HEK293T (cell line): ENCODE measurements around the gene GPRC6A.
"Not testable (repeated sequence)": the region's sequence is repeated elsewhere in the genome, so short reads cannot be mapped to it uniquely, and the experiment has no call there.

Experiments used
- CTCF ChIA-PET: fragments of 350-600 bp; formaldehyde crosslinking; extraction: SDS; loops from one replicate; lab custom pipeline; 2021; ENCODE audit warnings: antibody characterized with exemption, inconsistent platforms; lab: Yijun Ruan, JAX
- POLR2A ChIA-PET: fragments of 350-600 bp; formaldehyde crosslinking; extraction: SDS; loops from one replicate; lab custom pipeline; 2020; ENCODE audit warnings: antibody characterized with exemption, inconsistent platforms; lab: Yijun Ruan, JAX
- DNase-seq: peaks from one replicate; pipeline ENCODE4 v3.0.0; 2012; ENCODE audit warnings: mixed read lengths; ENCODE audit errors: extremely low spot score
- ARNT ChIP-seq: fragments of 450-650 bp; IDR thresholded peaks from 2 replicates; pipeline ENCODE4 v1.6.1; 2017; ENCODE audit warnings: mild to moderate bottlenecking
- BHLHE40 ChIP-seq: fragments of 450-650 bp; IDR thresholded peaks from 2 replicates; pipeline ENCODE4 v1.6.1; 2016; ENCODE audit warnings: mild to moderate bottlenecking, moderate library complexity, borderline replicate concordance
- CTBP1 ChIP-seq: fragments of 450-650 bp; IDR thresholded peaks from 2 replicates; pipeline ENCODE4 v1.6.1; 2016; ENCODE audit warnings: borderline replicate concordance
- ELF4 ChIP-seq: fragments of 450-650 bp; IDR thresholded peaks from 2 replicates; pipeline ENCODE4 v1.6.1; 2017; ENCODE audit warnings: antibody characterized with exemption
- FOXA1 ChIP-seq: fragments of 450-650 bp; IDR thresholded peaks from 2 replicates; pipeline ENCODE4 v1.6.1; 2016; ENCODE audit warnings: mild to moderate bottlenecking
- FOXK2 ChIP-seq: fragments of 450-650 bp; IDR thresholded peaks from 2 replicates; pipeline ENCODE4 v1.6.1; 2016; ENCODE audit warnings: mild to moderate bottlenecking
- FOXM1 ChIP-seq: fragments of 450-650 bp; IDR thresholded peaks from 2 replicates; pipeline ENCODE4 v1.6.1; 2017; ENCODE audit warnings: mild to moderate bottlenecking, borderline replicate concordance
- HDGF ChIP-seq: fragments of 450-650 bp; IDR thresholded peaks from 2 replicates; pipeline ENCODE4 v1.6.1; 2017; ENCODE audit warnings: antibody characterized with exemption, borderline replicate concordance
- L3MBTL2 ChIP-seq: fragments of 450-650 bp; conservative IDR thresholded peaks from 2 replicates; pipeline ENCODE4 v1.6.1; 2016; ENCODE audit warnings: mild to moderate bottlenecking
- LEF1 ChIP-seq: fragments of 450-650 bp; IDR thresholded peaks from 2 replicates; pipeline ENCODE4 v1.6.1; 2017; ENCODE audit warnings: mild to moderate bottlenecking, borderline replicate concordance
- NFRKB ChIP-seq: fragments of 450-650 bp; IDR thresholded peaks from 2 replicates; pipeline ENCODE4 v1.6.1; 2016; ENCODE audit warnings: mild to moderate bottlenecking, moderate library complexity
- PKNOX1 ChIP-seq: fragments of 450-650 bp; IDR thresholded peaks from 2 replicates; pipeline ENCODE4 v1.6.1; 2016
- SP1 ChIP-seq: fragments of 450-650 bp; IDR thresholded peaks from 2 replicates; pipeline ENCODE4 v1.6.1; 2017
- SUZ12 ChIP-seq: fragments of 450-650 bp; IDR thresholded peaks from 2 replicates; pipeline ENCODE4 v1.6.1; 2016; ENCODE audit warnings: mild to moderate bottlenecking
- TARDBP ChIP-seq: fragments of 450-650 bp; IDR thresholded peaks from 2 replicates; pipeline ENCODE4 v1.6.1; 2016
- ZNF384 ChIP-seq: fragments of 450-650 bp; IDR thresholded peaks from 2 replicates; pipeline ENCODE4 v1.6.1; 2016

GPRC6A gene

GRCh38 chr6:116859264-116859663 lies 30.4 kb upstream of the GPRC6A start:
- TF ChIP-seq HDGF (no peak), L3MBTL2 (no peak), TARDBP (no peak), CTBP1 (no peak), ARNT (no peak), ELF4 (no peak), FOXA1 (no peak), SP1 (no peak), ZNF384 (no peak), SUZ12 (no peak), PKNOX1 (no peak), BHLHE40 (no peak), FOXM1 (no peak)
- ChIA-PET POLR2A (no interaction called here), CTCF (no interaction called here)
- DNase-seq, result no peak

GRCh38 chr6:116858060-116858459 lies 29.2 kb upstream of the GPRC6A start:
- CTCF ChIA-PET, result no interaction called here
- POLR2A ChIA-PET, result no interaction called here
- DNase-seq, result no peak
- TF ChIP-seq NFRKB (no peak), ARNT (no peak), FOXM1 (no peak), ZNF384 (no peak), HDGF (no peak), ELF4 (no peak), L3MBTL2 (no peak), LEF1 (no peak), BHLHE40 (no peak)

GRCh38 chr6:116847227-116847626 lies 18.3 kb upstream of the GPRC6A start:
- ChIA-PET POLR2A (no interaction called here), CTCF (interaction anchor here (1.4 kb wide), 1 partner anchor 62 kb away, joined by 7 read pairs; no protein-coding TSS in a partner anchor)
- no peak for TF ChIP-seq ARNT
- TF ChIP-seq SP1, result no peak
- no peak for TF ChIP-seq PKNOX1
- no peak for TF ChIP-seq ZNF384
- TF ChIP-seq L3MBTL2, result no peak
- no peak for TF ChIP-seq LEF1
- TF ChIP-seq HDGF, result no peak
- TF ChIP-seq TARDBP, result no peak
- TF ChIP-seq BHLHE40, result no peak
- TF ChIP-seq FOXK2, result no peak
- no peak for TF ChIP-seq FOXA1
- TF ChIP-seq CTBP1, result no peak
- TF ChIP-seq ELF4, result no peak
- no peak for TF ChIP-seq NFRKB
- no peak for TF ChIP-seq SUZ12
- peak; percentile 54 for DNase-seq

GRCh38 chr6:116842459-116842858 lies 13.6 kb upstream of the GPRC6A start:
- POLR2A ChIA-PET, result no interaction called here
- TF ChIP-seq PKNOX1 (no peak), LEF1 (no peak), CTBP1 (no peak), L3MBTL2 (no peak), SUZ12 (no peak), FOXA1 (no peak), ARNT (no peak)
- CTCF ChIA-PET, result no interaction called here
- DNase-seq, result no peak

GRCh38 chr6:116840091-116840490 lies 11.2 kb upstream of the GPRC6A start:
- DNase-seq, result no peak
- POLR2A ChIA-PET, result no interaction called here
- CTCF ChIA-PET, result no interaction called here
- TF ChIP-seq ZNF384, result no peak
- TF ChIP-seq FOXK2, result no peak
- TF ChIP-seq ELF4, result no peak
- TF ChIP-seq SUZ12, result no peak

GRCh38 chr6:116836606-116837342 lies 7.9 kb upstream of the GPRC6A start:
- no peak for DNase-seq
- ChIA-PET POLR2A (no interaction called here), CTCF (no interaction called here)
- TF ChIP-seq FOXM1 (no peak), FOXA1 (no peak), ELF4 (no peak), ARNT (no peak), CTBP1 (no peak), PKNOX1 (no peak), NFRKB (no peak), SP1 (no peak), FOXK2 (no peak), BHLHE40 (no peak), LEF1 (no peak), TARDBP (no peak), L3MBTL2 (no peak), HDGF (no peak), ZNF384 (no peak), SUZ12 (no peak)

GRCh38 chr6:116834526-116834925 lies 5.6 kb upstream of the GPRC6A start:
- POLR2A ChIA-PET, DNase-seq, CTCF ChIA-PET: not testable (repeated sequence)
